T-helper 9 cell (primary cell): ENCODE data around the gene RABEP2.
"Not testable (repeated sequence)": the region's sequence is repeated elsewhere in the genome, so short reads cannot be mapped to it uniquely, and the experiment has no call there.

Experiments
- DNase-seq: peaks from one replicate; pipeline ENCODE4 v3.0.0-alpha.2; 2020
- total RNA-seq, 2 donors: gene quantifications; one replicate each; lab custom pipeline; 2026; lab: John Stamatoyannopoulos, UW

The RABEP2 gene
- total RNA-seq = 29.8 to 35.5 reads per million in 2 donors

- DNase-seq = peak; percentile 96
Observed at GRCh38 chr16:28924762-28925385, at the start of gene RABEP2. RABEP2 (minus strand) TSS chr16:28925238; CDS start chr16:28925163, 75 bp downstream.

- peak; percentile 83 for DNase-seq
Observed at GRCh38 chr16:28974437-28975157, 49.6 kb upstream of the RABEP2 start, which contains the start of gene SPNS1. SPNS1 (plus strand) TSS chr16:28974778; CDS start chr16:28975152, 374 bp downstream.

- DNase-seq = no peak
Observed at GRCh38 chr16:28974007-28974436, 49.0 kb upstream of the RABEP2 start.

- not testable (repeated sequence) for DNase-seq
Observed at GRCh38 chr16:28969696-28970095, 44.7 kb upstream of the RABEP2 start.

GRCh38 chr16:28967156-28967555 is 42.1 kb upstream of the RABEP2 start:
- no peak for DNase-seq

- DNase-seq = no peak
Observed at GRCh38 chr16:28964496-28964895, 39.5 kb upstream of the RABEP2 start.

GRCh38 chr16:28964072-28964471 is 39.0 kb upstream of the RABEP2 start:
- DNase-seq = no peak

GRCh38 chr16:28958836-28959235 is 33.8 kb upstream of the RABEP2 start:
- no peak for DNase-seq

GRCh38 chr16:28958216-28958615 is 33.2 kb upstream of the RABEP2 start:
- no peak for DNase-seq

- DNase-seq = no peak
Observed at GRCh38 chr16:28951410-28951943, 26.4 kb upstream of the RABEP2 start.

- DNase-seq = peak; percentile 99
Observed at GRCh38 chr16:28950648-28951409, 25.8 kb upstream of the RABEP2 start, which contains the start of gene NFATC2IP. NFATC2IP (plus strand) TSS chr16:28950937; CDS start chr16:28951012, 75 bp downstream.

GRCh38 chr16:28946681-28947080 is 21.6 kb upstream of the RABEP2 start:
- no peak for DNase-seq

- no peak for DNase-seq
Observed at GRCh38 chr16:28943281-28943680, 18.2 kb upstream of the RABEP2 start.

- DNase-seq = not testable (repeated sequence)
Observed at GRCh38 chr16:28939825-28940224, 14.8 kb upstream of the RABEP2 start.

- no peak for DNase-seq
Observed at GRCh38 chr16:28938721-28939120, 13.7 kb upstream of the RABEP2 start.

GRCh38 chr16:28937222-28937876 is 12.3 kb upstream of the RABEP2 start:
- no peak for DNase-seq

- DNase-seq = no peak
Observed at GRCh38 chr16:28936784-28937155, 11.7 kb upstream of the RABEP2 start.

GRCh38 chr16:28935924-28936783 is 11.1 kb upstream of the RABEP2 start:
- peak; percentile 74 for DNase-seq

GRCh38 chr16:28935346-28935745 is 10.3 kb upstream of the RABEP2 start:
- DNase-seq = no peak

GRCh38 chr16:28933171-28933570 is 8.1 kb upstream of the RABEP2 start:
- DNase-seq = no peak

GRCh38 chr16:28932339-28933141 is 7.5 kb upstream of the RABEP2 start:
- DNase-seq = no peak
